GM19468 (cell line): ENCODE measurements around the gene GDPD2.
A peak's percentile ranks its signal among the peaks of the same experiment; 100 is the strongest.

Experiments used
- ATAC-seq: cut with Tn5 transposase; IDR thresholded peaks from one replicate; pipeline ENCODE4 v1.9.1; 2021; ENCODE audit warnings: mild to moderate bottlenecking, moderate library complexity, moderate number of reproducible peaks; ENCODE audit not compliant: unreplicated experiment; ENCODE audit errors: extremely low read depth

Gene GDPD2

DNA sequence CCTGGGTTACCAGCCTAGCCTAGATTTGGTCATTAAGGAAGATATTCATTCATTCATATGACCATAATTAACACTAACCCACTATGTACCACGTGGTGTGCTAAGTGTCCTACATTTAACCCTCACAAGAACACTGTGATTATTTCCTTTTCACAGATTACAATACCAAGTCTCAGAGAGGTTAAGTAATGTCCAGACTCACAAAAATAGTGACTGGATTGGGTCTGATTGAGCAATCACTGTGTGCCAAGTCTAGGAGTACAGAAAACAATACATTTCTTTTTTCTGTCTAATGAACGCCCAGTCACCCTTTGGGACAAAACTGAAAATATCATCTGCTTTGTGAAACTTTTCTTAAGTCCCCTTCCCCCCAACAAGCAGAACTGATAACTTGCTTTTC is 13.9 kb downstream of the GDPD2 start:
- ATAC-seq = no peak

GRCh38 chrX:70437921-70438665 is 15.0 kb downstream of the GDPD2 start:
- no peak for ATAC-seq

- no peak for ATAC-seq
These were observed 15.9 kb downstream of the GDPD2 start for GRCh38 chrX:70439016-70439415.

- no peak for ATAC-seq
These were observed 19.1 kb downstream of the GDPD2 start for GRCh38 chrX:70442224-70442623.

DNA sequence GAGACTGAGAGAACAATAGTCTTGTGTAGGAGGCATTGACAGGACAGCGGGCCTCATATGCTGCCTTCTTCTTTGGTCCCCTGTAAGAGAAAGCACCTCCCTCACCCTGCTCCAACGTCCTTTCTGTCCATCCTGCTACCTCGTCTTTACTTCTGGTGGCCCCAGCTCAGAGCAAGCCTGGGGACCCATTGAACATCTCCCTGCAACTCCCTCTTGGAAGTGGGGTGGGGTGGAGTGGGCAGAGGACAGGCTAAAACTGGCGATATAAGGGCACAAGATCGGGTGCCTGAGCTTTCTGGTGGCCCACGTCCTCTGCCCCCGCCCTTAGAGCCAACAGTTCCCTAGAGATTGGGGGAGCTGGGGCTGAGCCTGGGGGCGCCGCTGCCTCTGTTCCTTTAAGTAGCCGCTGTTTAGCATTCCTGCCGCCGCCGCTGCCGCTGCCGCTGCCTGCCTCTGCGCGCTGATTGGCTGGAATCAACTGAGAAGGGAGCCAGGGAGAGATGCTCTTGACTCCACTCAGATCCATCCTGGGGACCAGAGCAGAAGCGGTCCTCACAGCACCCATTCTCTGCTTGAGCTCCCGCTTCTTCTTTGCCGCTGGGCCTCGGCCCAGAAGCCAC is 21.3 kb downstream of the GDPD2 start, which contains the start of gene DLG3:
TSS of gene DLG3 (plus strand) at position 510 of the 620 bp plus-strand sequence. CDS start 367 bp downstream, outside the sequence.
- no peak for ATAC-seq

GRCh38 chrX:70444946-70445656 is 22.0 kb downstream of the GDPD2 start:
- no peak for ATAC-seq

DNA sequence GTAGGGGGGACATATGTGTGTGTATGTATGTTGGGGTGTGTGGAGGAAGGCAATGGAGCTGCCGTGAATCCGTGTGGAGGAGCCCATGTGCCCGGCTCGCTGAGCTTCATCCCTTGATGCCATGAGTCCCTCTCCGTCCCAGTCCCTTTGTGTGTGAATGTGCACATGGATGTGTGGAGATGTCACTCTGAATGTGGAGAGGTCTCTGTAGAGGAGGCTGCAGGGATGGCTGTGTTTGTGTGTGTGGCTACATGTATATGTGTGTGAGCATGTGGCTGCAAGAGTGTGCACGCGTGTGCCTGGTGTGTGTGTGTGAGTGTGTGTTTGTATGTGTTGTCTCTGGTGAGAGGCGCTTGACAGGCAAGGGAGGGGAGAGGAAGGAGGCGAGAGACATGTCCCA is 22.8 kb downstream of the GDPD2 start:
- no peak for ATAC-seq

DNA sequence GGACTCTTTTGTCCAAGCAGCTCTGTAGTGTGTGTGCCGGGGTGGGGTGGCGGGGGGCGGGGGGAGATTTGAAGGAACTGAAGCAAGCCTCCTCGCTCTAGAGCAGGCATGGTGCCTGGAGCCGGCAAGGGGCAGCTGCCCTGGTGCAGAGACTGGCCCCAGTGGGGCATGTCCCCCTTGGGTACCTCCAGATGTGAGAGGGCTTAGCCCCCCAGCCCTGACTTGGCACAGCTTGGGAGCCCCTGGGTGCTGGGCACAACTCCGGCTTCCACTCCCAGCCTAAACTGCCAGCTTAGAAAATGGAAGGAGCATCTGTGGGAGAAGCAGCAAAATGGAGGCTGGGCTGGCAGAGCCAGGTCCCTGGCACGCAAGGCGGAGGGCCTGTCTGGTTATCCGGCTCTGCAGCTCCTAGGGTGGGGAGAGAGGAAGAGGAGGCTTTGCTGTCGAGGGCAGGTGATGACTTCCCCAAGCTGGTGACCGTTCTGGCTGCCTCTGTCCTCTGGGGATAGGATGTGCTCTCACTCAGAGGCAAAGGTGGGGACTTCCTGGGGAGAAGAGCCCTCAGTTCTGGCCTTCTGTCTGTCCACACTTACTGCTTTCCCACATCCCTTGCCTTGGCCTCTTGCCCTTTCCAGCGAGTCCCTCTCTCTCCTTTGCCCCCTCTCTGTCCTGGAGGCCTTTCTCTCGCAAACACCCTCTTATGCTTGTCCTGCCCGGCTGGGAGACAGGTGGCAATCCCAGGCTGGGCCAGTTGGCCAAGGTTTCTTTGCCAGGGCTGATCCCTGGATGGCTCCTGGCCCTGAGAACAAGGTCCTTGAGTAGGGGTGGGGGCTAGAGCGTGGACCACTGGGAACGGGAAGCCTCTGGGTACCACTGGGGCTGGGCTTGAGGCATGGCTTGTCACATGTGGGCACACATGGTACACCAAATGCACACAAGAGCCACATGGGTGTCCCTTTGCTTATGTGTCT is 23.6 kb downstream of the GDPD2 start:
- no peak for ATAC-seq

DNA sequence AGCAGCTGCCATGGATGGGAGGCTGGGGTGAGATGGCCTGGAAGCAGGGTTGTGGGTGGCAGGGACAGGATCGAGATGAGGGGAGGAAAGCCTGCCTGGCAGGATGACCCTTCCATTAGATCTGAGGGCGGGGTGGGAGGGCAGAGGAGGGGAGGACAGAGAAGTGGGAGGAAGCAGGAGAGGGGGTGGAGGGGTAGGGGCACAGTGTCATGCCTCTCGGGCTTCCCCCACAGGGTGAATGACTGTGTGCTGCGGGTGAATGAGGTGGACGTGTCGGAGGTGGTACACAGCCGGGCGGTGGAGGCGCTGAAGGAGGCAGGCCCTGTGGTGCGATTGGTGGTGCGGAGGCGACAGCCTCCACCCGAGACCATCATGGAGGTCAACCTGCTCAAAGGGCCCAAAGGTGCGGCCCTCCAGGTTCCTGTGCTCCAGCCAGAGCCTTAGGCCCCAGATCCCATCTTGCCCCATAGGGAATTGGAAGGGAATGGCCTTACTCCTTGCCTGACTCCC is 26.4 kb downstream of the GDPD2 start:
- no peak for ATAC-seq

GRCh38 chrX:70452143-70452733 is 29.1 kb downstream of the GDPD2 start:
- ATAC-seq = no peak

DNA sequence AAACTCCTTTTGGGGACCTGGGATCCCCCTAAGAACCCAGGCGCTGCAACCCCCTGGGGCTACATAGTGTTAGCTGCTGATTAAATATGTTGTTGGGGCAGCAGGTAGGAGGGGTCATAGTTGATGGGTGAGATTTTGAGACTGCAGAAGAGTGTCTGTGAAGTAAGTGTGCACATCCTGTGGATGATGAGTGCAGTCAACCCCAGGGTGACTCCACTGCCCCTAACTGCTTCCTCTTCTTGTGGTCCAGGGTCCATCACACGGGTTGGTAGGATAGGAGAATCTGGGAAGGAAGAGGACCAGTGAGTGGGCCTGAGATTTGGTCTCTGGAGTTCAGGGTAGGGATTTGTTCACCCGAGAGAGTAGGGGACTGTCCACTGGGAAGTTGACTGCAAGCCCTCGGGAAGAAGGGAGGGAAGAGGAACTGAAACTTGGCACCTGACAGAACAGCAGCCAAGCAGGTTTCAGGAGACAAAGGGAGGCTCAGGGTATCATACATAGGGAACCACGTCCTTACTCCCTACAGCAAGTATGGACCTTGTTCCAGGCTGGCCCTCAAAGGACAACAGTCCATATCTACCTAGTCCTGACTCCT is 30.0 kb downstream of the GDPD2 start:
- ATAC-seq = no peak

DNA sequence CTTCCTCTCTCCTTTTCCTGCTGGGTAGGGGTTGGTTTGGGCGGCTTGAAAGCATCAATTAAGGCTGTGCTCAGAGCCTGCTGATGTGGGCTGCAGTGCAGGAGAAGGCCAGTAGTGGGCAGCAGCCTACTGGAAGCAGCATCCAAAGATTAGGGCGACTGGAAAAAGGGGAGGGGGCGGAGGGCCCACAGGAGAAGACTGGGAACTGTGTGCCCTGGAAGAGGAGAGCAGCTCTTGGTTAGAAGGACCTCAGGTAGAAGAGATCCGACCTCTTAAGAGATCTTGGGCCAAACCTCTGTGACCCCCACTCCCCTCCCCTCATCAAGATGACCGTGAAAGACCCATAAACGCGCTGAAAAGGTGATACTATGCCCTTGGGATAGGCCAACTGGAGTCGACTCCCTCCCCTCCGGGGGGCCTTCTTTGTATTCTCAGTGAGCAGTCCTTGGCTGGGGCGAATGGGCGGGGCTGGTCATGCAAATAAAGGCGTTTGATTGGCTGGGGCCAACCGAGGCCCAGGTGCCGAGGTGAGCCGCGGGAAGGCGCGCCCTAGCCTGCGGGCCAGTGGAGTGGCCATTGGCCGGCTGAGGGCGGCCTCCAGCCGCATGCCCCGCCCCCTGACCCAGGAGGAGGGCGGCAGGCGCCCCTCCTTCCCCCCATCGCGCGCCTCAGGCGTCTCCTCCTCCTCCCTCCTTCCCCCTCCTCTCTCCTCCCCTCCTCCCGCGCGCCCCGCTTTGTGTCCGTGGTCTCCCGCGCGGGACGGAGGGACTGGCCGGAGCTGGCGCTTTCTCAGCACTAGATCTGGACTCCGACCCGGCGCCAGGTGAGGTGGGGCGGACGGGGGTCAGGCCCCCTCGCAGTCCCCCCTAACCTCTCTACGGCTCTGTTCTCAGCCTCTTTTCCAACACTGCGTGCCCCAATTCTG is 31.6 kb downstream of the GDPD2 start:
- ATAC-seq = no peak

DNA sequence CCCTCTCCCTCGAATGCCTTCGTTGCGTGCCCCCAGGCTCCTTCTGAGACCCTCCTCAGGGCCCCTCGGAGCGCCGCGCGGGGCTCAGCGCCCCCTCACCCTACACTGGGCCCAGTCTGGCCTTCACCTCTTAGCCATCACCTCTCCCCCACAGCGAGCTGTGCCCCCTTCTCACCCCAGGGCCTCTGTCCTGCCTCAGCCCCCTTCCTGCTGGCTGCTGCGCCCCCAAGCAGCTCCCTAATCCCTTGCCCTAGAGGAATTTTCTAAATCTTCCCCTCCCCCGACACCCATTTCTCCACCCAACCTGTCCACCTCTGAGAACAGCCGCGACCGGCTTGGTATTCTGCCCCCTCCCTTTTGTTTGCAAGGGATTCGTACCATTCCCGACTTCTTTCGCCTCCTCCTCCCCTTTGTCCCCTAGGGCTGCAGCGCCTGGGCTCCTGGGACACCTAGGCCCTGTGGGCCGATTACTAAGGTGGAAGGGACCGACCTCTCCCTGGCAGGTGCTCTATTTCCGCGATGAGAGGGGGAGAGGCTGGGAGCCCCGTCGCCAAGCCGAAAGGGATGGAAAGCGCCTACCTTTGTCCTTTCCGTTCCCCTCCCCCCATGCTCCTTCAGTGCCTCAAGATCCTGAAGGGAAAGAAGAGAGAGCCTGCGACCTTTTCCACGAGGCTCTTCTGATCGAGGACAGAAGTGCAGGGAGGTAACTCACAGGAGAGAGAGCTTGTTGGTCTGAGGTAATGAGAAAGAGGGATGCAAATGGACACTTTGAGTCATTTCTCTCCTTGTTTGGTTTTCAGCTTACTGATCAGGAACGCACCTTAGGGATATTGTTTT is 32.5 kb downstream of the GDPD2 start:
- peak; percentile 11 for ATAC-seq

DNA sequence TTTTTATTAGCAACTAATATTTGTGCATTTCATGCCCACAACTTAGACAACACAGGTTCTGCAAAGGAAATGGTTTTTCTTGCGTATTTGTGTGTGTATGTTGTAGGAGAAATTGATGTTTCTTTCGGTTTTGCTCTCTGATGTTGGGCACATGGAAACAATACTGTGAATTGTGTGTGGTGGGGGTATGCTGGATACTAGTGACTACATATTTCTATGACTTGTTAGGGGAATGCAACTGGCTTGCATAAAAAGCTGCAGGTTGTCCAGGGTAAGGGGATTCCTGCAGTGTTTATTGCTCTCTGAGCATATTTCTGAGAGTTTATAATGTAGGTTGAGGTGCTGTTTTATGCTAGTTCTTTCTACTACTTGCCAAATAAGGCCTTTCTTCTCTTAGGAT is 33.1 kb downstream of the GDPD2 start:
- peak; percentile 11 for ATAC-seq

GRCh38 chrX:70461026-70461425 is 37.9 kb downstream of the GDPD2 start:
- no peak for ATAC-seq

GRCh38 chrX:70464051-70464450 is 40.9 kb downstream of the GDPD2 start:
- ATAC-seq = no peak

DNA sequence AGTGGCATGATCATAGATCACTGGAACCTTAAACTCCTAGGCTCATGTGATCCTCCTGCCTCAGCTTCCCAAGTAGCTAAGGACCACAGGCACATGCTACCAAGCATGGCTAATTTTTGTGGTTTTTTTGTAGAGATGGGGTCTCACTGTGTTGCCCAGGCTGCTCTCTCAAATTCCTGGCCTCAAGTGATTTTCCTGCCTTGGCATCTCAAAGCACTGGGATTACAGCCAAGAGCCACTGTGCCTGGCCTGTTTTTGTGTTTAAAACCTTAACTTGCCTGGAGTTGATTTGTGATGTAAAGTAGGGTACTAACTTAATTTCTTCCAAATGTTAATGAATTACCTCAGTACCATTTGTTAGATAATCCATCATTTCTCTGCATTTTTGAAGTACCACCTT is 43.9 kb downstream of the GDPD2 start:
- ATAC-seq = no peak
